Stimulated activated CD8-positive, alpha-beta memory T cell treated with anti-CD3 and anti-CD28 coated beads, Interleukin-15, amount 100 ng/mL, for 4 hours (primary cell): ENCODE data around the gene MAD1L1.
A peak's percentile ranks its signal among the peaks of the same experiment; 100 is the strongest.

ENCODE experiments used
- DNase-seq, 2 donors: peaks; one replicate each; pipeline ENCODE4 v3.0.0-alpha.2; 2020; ENCODE audit warnings: low read depth in 2 of 2

MAD1L1 gene

DNA sequence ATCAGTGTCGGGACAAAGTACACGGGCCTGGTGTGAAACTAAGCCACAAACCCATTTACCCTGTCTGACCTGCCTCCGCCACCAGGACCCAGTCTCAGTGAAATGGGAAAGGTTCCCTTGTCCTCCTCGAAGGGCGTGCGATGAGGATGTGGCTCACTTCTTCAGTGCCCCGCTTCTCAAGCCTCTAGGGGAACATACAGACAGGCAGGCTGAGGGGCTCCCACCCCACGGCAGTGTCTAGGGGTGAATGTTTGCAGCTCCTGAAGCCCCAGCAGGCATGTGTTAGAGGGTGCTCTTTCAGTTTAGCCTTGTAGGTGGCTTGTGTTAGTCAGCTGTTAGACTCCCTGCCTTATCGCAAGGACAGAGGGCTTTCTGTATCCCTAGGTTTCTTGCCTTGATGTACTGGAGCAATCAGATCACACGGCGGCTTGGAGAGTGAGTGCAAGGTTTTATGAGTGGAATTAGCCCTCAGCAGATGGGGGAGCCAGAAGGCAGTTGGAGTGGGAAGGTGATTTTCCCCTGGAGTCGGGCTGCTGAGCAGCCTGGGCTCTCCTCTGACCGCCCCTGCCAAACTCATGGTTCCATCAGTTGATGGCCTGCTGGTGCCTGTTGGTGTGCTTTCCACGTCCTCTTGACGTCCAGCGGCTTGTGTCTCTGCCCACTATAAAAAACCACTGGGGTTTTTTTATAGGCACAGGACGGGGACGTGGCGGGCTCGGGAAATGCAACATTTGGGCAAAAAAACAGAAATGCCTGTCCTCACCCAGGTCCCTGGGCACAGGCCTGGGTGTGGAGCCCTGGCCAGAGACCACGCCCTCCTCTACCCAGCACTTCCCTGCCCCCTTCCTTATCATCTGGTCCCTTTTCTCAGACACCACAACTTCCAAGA is 10.0 kb upstream of the MAD1L1 start:
- no peak for DNase-seq

- peak; percentile 45 to 52 for DNase-seq
These were observed 9.1 kb upstream of the MAD1L1 start, which contains the start of the genes MRM2 and NUDT1 for GRCh38 chr7:2241580-2242540. MRM2 (minus strand) TSS chr7:2242205; CDS start chr7:2242169, 36 bp downstream. NUDT1 (plus strand) TSS chr7:2242226; CDS start chr7:2244575, 2,349 bp downstream.

GRCh38 chr7:2239242-2239641 is 6.5 kb upstream of the MAD1L1 start:
- no peak for DNase-seq

DNA sequence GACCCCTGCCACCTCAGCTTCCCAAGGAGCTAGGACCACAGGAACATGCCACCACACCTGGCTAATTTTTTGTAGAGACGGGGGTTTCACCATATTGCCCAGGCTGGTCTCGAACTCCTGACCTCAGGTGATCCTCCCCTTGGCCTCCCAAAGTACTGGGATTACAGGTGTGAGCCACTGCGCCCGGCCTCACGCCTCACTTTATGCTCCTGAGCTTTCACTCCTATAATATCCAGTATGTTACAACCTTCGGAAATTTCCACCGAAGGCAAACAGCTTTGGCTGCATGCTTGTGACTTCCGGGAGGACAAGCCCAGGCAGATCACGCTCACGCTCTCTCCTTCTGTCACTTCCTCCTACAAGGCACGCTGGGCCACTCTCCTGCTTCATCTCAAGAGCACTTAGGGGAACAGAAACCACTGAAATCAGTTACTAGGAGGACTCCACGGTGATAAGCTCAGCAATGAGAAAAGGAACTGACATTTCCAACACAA is 4.4 kb upstream of the MAD1L1 start:
- DNase-seq = no peak

- no peak for DNase-seq
These were observed 1.2 kb upstream of the MAD1L1 start for GRCh38 chr7:2233926-2234325.

GRCh38 chr7:2231992-2232765 is 566 bp downstream of the MAD1L1 start:
- DNase-seq = no peak

DNA sequence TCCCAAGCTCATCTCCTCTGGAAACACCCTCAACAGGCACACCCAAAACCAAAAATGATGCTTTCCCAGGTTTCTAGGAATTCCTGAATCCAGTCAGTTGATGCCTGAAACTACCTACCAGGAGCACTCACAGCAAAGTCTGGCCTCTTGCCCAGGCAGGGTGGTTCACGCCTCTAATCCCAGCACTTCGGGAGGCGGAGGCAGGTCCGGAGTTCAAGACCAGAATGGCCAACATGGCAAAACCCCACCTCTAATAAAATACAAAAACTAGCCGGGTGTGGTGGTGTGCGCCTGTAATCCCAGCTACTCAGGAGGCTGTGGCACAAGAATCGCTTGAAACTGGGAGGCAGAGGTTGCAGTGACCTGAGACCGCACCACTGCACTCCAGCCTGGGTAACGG is 1.9 kb downstream of the MAD1L1 start:
- DNase-seq = no peak

DNA sequence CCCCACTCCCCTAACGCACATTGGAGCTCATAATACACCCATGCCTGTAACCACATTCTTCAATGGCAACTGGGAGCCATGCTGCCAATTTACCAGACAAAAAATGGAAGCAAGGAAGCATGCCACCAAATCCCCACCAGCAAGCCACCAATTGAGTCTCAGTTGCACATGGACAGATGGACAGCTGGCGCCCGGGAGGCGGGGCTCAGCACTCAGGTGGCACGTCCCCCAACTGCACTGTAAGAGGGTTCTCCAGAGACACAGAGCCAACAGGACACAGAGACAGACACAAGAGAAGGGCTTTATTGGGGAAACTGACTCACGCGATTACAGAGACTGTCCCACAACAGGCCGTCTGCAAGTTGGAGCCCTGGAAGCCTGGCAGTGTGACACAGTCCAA is 2.5 kb downstream of the MAD1L1 start:
- DNase-seq = no peak

- DNase-seq = no peak
These were observed 3.3 kb downstream of the MAD1L1 start for GRCh38 chr7:2229467-2229866.

DNA sequence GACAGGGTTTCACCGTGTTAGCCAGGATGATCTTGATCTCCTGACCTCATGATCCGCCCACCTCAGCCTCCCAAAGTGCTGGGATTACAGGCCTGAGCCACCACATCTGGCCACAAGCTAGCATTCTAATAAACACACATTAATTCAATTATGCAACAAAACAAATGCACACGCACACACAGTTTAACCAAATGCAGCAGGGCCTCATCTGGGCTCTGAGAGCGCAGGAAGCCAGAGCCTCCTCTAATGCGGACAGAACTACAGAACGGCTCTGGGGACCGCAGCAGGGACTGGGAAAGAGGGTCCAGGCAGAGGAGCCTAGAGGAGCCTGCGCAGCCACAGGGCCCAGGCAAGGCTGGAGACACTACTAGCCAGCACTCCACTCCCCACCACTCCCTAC is 3.8 kb downstream of the MAD1L1 start:
- no peak for DNase-seq

DNA sequence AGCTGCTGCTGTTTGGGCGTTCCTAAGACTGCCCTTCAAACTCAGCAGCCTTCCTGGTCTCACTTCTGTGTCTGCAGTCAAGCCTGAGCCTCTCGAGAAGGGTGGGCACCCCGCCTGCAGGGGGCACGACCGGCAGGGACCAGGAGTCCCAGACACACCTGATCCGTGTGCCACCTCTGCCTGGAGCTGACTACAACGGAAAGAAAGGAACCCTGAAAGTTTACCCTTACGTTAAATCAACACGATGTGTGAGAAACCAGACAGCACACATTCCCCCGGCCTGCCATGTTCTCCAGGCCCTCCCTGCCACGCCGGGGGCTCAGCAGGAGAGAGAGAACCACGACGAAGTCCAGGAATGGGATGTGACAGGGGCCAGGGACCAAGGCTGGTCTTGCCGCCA is 5.0 kb downstream of the MAD1L1 start:
- no peak for DNase-seq

DNA sequence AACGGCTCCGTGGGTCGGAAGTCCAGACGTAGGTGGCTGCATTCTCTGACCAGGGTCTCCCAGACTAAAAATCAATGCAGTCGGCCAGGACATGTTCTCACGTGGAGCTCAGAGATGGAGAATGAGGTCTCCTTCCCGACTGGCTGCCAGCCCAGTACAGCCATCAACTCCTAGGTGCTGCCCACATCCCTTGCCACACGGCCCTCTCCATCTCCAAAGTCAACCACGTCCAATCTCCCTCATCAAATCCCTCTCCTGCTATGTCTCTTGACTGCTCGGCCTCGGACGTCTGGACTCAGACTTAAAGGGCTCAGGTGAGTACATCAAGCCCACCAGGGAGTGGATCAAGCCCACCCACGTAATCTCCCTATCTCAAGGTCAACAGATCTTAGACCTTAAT is 6.9 kb downstream of the MAD1L1 start:
- DNase-seq = no peak

DNA sequence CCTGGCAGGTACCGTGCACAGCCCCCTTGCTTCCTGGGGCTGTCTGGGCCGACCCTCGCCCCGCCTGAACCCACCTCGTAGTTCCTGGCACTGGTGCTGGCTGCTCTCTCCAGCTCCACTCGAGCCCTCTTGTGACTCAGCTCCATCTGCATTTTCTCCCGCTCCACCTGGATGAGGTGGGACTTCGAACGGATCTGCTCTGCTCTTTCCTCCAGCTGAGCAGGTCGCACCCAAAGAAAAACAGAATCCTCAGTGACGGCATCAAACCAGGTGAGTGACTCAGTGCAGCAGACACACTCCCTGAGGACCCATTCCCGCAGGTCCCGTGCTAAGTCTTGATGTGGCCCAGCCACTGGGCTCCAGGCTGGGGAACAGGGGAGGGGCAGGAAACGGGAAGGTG is 7.4 kb downstream of the MAD1L1 start:
- no peak for DNase-seq

- DNase-seq = no peak
These were observed 7.8 kb downstream of the MAD1L1 start for GRCh38 chr7:2224934-2225333.

GRCh38 chr7:2224491-2224928 is 8.2 kb downstream of the MAD1L1 start:
- DNase-seq = no peak

DNA sequence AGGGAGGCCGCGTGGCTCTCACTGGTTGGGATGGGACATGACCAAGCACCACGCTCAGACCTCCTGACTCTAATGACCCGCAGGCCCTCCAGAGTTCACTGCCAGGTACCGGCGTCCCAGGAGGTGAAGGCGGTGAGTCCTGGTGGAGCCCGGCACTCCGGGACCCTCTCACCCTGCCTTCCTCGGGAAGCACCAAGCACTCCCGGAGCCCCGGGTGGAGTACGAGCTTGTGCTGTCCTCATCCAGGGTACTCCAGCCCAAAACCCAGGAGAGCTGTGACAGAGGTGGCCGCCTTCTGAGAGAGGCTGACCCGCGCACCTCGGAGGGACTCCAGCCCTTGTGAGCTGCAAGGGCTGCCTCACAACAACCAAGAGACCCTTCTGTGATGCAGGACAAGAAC is 9.4 kb downstream of the MAD1L1 start:
- DNase-seq = no peak

GRCh38 chr7:2222516-2222915 is 10.2 kb downstream of the MAD1L1 start:
- no peak for DNase-seq

DNA sequence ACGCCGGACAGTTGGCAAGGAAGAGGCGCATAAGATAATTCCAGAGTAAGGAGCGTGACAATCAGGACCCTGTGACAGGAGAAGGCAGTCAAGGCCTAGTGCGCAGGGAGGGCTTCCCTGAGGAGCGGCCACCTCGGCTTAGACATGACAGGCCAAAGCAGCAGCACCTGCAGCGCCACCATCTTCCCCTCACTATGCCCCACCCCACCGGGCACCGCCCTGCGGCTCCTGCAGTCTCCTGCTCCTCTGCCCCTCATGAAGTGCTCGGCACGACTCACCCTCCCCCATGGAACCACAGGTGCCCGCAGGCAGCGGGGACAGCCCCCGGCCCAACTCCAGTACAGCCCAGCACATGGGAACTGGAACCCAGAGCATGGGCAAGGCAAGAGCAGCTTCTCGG is 11.8 kb downstream of the MAD1L1 start:
- no peak for DNase-seq

DNA sequence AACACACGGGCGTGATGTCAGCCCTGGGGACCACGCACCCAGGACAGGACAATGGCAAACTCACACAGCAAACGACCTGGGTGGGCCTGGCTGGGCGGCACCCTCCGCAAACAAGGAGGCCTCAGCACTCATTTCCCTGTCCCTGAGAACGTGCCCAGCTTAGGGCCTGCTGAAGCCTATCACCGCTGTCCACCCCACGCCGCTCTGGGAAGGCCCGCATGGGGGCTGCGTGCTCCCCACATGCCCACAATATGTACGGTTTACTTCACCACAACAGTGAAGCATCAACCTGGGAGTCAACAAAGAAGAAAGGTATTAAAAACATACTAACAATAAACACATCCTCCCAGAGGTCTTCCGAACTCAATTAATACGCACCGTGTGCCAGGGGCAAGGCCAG is 12.2 kb downstream of the MAD1L1 start:
- no peak for DNase-seq

GRCh38 chr7:2220030-2220429 is 12.7 kb downstream of the MAD1L1 start:
- DNase-seq = no peak

DNA sequence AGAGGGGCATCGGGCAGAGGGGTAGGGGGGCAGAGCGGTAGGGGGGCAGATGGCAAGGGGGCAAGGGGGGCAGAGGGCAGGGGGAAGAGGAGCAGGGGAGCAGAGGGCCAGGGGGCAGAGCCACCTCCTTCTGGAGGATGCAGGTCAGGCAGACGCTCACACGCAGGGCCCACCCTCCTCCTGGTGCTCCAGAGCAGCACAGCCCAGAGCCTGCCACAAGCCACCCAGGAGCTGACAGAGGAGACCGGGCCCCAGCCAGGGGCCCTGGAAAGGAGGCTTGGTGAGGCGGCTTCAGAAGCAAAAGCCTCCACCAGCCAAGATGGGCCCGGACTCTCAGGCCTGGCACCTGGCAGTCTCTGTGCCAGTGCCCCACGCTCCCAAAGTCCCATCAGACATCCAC is 13.1 kb downstream of the MAD1L1 start:
- no peak for DNase-seq

- no peak for DNase-seq
These were observed 13.6 kb downstream of the MAD1L1 start for GRCh38 chr7:2219136-2219535.
